SHP77 treated with DMSO at 0.1 percent for 48 hours (cell line): ENCODE results near the gene KAT2A.

Source experiments
- DNase-seq: peaks from one replicate; lab custom pipeline; 2025; lab: John Stamatoyannopoulos, UW

The KAT2A gene

DNA sequence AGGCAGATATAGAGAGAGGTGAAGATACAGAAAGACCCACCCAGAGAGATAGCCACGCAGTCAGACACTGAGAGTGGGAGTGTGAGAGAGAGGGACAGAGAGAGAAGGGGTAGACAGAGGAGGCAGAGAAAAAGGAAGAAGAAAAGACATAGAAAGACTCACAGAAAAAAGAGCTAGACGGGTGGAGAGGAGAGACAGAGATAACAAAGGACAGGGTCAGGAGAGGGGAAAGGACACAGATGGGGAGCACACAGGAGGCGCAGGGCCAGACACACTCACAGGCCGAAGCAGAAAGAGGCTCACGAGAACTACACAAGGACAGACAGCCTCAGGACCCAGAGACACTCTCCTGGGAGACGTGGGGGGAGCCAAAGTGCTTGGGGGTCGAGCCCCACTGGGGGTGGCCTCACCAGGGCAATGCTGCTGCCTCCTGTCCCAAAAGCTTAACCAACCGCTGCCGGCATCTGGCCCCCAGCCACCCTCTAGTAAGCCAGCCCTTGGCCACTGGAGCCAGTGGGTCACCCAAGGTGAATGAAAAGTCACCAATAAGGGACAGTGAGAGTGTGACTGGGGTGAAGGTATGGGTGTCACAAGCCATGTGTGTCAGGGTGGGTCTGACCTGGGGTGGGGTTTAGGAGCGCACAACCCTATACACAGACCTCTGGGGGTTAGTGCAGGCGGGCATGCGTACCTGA lies 26.6 kb downstream of the KAT2A start:
- DNase-seq = no peak

DNA sequence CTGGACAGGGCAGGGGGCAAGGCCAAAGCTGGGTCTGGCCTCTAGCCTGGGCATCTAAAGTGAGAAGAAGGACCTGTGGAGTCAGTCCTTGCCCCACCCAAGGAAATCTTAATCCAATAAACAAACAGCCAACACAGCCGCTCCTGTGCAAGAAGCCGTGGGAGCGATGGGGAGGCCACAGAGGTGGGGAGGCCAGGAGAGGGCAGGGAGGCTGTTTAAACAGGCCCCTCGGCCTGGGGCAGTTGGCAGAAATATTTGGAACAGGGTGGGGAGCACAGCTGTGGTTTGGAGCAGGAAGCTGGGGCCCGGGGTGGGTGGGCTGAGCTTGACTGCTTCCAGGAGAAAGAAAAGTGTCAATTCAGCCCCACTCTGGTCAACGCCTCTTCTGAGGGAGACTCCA lies 28.2 kb downstream of the KAT2A start:
- no peak for DNase-seq

DNA sequence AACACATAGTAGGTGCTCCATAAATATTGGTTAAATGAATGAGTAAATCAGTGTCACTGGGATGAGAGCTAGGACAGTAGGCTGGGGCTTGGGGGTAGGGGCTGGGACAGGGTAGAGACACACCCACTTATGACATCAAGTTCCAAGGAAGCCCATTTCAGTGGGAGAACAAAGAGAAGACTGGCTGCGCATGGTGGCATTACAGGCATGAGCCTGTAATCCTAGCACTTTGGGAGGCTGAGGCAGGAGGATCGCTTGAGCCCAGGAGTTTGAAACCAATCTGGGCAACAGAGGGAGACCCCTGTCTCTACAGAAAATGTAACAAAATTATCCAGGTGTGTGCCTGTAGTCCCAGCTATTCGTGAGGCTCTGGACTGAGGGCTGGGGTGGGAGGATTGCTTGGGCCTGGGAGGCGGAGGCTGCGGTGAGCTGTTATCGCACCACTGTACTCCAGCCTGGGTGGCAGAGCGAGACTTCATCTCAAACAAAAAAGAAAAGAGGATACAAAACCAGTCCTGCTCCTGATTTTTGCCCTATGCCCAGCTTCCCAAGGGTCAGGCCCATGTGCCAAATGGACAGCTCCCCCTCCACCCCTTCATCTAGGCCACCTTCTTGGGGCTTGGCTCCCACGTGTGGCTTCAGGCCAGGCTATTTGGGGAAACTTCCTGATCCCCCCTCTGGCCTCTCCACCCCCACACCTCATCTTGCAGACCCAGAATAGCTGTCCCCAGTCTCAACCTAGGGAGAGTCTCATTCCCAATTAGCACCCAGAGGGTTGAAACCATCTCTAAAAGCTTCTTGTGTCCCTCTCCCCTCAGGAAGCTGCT lies 30.0 kb downstream of the KAT2A start:
- no peak for DNase-seq

DNA sequence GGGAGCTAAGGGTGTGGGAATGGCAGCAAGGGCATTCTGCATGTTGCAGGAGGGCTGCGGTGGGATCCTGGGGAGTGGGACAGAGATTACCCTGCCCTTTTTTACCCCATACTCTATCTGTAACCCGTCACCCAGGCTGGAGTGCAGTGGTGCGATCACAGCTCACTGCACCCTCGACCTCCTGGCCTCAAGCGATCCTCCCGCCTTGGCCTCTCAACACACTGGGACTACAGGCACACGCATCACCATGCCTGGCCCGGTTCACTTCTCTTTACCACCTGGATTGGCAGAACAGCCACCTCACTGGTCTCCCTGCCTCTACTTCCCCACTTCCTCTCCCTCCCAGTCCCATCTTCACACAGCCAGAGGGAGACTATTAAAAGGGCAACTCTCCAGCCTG lies 32.4 kb downstream of the KAT2A start:
- no peak for DNase-seq

DNA sequence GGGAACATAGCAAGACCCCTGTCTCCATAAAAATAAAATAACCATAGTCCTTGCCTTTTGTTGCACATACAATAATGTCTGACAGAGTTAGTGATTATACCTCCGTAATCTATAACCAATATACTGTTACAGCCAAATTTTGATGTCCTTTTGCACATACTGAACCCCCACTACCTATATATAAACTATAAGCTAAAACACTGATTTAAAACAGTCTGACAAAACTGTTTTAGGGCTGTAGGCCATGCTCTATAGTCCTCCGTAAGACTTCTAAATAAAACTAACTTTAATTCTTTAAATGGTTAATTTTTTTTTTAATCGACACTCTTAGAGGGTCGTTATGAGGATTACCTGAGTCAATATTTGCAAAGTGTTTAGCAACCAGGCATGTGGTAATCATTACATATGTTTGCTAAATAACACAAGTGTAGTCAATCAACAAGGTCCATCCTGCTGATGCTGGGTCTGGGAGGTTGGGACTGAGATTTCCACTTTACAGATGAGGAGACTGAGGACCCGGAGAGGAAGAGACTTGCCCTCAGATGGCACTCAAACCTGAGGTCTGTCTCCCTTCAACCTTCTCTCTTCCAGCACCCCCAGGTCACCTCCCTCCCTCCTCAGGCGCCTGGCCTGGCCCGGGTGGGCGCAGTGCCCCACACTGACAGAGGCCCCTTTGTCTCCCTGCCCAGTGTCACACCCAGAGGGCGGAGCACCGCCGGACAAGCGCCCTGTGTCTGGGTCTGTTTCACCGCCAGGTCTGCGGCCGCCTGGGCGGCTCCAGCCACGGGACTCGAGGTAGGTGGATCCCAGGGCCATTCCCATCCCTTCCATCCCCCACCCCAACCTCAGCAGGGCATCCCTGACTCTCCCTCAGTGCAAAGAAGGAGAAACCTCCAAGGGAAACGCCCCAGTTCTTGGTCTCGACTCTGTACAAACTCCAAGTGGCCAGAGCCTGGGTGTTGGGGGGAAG lies 33.1 kb downstream of the KAT2A start:
- DNase-seq = no peak

DNA sequence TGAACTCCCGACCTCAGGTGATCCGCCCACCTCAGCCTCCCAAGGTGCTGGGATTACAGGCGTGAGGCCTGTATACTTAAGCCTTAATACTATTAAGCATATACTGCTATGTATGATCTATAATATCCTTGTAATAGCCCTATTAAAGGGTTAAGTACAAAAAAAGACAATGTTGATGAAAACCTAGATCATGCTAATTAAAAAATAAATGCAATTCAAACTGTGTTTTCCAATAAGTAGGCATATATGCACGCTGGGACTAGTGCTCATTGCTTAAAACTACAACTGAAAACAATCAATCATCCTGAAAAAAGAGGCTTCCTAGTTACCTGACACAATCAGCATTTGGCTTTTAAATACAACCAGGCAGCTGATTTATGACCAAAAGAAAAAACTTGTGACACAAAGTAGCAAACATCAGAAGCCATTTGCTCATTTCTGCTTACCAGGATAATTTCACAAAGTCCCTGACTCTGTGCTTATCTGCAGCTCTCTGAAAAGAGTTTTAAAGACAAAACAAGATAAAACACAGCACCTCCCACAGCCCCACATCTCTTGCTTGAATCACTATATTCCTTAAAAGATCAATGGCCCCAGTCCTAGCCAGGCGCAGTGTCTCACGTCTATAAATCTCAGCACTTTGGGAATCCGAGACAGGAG lies 34.0 kb downstream of the KAT2A start:
- no peak for DNase-seq

DNA sequence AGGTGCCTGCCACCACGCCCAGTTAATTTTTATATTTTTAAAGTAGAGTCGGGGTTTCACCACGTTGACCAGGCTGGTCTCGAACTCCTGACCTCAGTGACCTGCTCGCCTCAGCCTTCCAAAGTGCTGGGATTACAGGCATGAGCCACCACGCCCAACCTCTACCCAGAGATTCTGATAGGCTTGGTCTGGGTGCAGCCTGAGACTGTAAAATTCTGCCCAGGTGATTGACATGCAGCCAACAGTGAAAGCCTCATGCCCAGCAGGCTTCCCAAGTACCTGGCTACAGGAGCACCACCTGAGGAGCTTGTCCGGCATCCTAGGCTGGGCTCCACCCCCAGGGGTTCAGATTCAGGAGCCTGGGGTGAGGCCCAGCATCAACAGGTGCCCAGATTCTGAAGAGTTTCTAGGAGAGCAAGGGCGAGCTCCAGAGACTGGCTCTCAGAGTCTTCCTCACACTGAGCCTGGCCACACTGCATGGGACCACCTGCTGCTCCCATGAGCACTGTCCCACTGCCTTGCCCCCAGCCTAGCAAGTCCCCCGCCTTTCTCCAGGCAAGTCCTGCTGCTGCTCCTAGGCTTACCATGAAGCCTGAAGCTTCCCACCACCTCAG lies 39.5 kb downstream of the KAT2A start:
- DNase-seq = no peak

DNA sequence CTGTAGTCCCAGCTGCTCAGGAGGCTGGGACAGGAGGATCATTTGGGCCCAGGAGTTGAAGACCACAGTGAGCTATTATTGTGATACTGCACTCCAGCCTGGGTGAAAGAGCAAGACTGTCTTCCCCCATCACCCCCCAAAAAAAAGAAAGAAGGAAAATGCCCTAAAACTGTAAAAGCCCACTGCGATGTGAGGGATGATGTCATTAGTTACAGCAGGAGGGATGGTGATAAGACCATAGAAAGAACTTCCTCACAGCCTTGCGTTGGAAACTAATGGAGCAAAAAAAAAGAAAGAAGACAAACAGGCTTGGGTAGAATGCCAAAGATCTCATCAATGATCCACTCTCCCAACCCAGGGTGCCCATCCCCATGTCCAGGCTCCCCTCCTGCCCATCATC lies 41.6 kb downstream of the KAT2A start:
- no peak for DNase-seq

DNA sequence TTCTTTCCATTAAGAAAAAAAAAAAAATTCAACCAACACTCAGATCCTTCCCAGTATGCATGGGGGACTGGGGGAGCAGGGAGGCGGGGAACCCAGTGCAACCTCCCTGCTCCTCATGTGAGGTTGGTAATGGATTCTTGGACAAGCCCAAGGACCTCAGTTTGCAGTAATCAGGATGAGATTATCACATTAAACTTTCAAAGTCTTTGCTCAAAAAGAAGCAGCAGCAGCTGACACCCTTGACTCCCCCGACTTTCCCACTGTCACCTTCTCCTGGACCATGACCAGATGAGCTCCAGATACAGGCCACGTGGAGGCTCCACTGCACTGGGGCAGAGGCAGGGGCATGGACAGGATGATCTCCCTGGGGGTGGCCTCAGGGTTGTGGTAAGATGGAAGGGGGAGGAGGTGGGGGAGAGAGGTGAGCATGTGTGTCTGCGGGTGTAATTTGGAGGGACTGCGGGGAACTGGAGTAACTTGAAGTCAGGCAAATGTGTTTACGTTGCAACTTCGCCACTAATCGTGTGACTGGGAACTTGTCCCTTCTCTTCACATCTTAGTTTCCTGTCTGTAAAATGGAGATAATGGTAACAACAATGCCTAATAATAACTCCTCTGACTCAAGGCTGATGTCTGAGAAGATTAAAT lies 42.6 kb downstream of the KAT2A start:
- DNase-seq = no peak

DNA sequence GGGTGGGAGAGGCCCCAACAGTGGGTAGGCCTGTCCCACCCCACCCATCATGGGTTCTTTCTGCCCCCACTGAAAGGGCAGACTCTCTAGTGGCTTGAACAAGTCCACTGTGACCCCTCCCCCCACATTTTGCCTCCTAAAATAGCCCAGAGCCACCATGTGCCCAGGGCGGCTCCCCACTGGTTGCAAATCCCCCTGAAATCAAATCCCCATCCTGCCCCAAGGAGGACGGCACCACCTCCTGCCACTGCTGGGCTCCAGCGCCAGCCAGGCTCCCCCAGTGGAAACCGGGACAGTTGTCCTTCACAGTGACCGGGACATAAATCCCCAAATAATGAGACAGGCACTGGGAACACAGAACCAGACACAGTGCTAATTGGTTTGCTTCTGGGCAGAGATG lies 43.4 kb downstream of the KAT2A start:
- DNase-seq = no peak

DNA sequence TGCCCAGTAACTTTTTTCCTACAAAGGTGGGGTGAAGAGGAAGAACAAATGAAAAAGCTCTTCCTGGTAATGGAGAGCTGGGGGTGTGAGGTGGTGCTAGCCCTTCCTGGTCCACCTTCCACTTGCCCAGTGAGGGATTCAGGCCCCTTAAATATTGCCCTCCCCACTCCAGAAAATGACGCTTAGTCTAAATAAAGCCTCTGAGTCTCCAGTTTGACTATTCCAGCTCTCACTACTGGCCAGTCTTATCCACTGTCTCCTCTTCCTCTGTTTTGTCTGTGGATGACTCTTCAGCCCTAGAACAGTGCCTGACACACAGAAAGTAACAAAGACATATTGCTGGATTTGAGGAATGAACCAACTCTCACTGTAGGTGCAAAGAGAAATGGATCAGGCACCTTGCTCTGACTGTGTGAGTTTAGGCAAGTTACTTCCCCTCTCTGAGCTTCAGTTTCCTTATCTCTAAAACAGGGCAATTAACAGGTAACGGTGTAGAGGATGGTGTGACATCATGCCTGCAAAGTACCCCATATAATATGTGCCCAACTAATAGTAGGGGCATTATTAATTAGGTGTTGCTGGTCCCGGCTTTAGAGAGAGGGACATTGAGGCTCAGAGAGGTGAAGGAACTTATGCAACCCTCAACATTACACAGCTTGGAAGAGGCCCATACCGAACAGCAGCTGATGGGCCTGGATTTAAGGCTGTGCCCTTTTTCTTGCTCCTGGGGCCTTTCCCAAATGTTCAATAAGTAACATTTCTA lies 44.2 kb downstream of the KAT2A start:
- no peak for DNase-seq

DNA sequence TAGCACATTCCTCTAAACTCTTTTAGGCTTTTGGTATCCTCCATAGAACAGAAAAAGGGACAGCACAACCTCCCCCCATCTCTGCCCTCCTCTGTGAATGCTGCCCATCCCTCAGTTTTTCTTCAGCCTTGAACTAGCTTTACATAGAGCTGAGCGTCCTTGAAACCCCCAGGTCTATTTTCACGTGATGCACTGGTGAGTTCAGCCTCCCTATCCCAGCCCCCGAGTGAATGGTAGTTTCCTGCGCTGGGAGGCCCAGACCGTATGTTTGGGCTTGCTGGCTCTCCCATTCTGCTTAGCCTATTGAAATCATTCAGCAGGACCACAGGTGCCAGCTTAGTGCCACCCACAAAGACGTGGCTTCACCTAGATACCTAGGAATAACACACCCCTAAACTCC lies 45.4 kb downstream of the KAT2A start:
- no peak for DNase-seq

DNA sequence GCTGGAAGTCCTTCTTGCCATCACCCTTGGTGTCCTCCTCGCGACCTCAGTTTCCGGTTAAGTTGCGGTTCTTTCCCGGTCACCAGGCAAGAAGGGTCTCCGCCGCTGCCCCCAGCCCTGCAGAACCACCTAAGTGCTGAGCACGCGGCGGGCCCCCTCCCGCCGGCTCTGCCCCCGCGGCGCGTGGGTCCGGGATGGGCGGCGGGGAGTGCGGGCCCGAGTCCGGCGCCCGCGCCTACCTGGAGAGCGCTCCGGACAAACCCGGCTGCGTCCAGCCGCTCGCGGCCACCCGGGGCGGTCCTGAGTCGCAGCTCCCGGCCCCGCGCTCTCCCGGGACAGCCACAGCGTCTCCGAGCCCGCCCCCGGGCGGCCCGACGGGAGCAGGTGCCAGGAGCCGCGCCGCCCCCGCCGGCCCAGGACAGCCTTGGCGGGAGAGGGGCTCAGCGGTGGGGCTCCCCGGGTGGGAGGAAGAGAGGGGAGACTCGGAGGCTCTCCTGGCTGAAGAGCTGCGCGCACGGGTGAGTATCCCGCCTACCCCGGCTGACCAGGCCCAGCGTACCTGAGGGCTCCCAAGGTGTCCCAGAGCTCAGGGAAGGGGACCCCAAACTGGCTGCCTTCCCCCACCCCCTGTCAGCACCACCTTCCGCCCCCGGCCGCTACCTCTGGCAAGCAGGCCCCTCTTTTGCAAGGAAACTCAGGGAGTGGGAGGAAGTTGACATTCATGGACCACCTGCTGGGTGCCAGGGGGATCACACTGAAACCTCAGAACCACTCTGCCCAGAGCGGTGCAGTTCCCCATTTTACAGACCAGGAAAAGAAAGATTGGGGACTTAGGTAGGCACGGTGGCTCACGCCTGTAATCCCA lies 48.6 kb downstream of the KAT2A start:
- no peak for DNase-seq

DNA sequence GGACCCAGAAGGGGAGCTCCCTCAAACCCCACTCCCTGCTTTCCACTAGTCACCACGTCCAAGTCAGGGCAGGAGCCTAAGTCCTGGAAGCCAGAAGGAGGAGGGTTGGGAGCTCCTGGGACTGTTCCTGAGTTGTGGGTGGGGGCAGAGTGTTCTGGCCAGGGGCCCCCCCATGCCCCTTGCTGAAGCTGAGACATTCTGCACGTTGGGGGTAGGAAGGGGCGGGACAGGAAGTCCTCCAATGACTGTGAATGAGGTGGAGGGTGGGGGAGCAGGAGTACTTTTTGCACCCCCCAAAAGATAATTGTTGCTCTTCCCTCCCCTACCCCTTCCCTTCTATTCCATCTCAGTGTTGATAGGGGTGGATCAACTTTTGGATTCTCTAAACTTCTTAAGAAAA lies 49.4 kb downstream of the KAT2A start:
- no peak for DNase-seq

DNA sequence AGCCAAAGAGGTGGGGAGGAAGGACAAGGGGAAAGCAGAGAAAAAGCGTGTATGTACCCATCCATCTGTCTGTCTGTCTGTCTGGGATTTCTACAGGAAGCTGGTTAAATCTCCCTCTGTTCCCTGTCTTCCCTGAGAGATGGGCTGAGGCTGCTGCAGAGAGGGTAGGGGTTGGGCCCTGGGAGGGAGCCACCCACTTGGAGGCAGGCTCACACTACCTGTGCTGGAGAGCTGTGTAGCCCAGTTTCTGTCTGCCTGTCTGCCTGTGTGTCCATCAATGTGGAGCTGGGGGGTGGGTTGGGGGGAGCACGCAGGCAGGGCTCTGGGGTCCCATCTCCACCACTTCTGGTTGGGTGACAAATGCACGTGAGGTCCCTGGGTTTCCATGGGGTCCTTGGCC lies 52.2 kb downstream of the KAT2A start:
- DNase-seq = no peak

DNA sequence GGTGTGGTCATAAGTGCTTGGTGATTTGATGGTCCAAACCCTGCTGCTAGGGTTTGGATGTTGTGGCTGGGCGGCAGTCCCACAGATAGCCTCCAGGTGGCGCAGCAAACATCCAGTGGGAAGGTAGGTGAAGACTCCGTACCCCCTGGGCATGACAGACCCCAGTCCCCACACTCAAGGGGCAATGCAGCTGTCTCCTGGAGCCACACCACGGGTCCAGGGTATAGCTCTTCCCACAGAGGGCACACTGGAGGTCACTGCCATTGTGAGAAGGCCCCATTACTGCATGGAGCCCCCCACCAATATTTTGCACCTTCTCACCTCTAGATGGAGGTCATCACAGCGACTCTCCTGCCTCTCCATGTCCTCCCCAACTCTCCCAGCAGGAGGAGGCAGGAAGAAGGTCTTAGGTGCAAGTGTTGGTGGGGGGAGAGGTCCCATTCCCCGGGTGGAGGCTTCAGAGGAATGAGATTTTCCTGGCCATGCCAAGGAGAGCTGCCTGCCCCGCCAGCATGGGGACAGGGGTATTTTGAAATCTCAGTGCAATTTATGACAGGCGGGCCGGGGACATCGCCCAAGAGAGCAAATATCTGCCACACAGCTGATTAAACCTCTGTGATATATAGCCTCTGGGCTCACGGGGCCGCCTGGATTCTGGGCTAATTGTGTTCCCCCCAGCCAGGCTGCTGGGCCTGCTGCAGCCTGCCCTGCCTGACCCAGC lies 53.6 kb downstream of the KAT2A start:
- peak; percentile 47 for DNase-seq

DNA sequence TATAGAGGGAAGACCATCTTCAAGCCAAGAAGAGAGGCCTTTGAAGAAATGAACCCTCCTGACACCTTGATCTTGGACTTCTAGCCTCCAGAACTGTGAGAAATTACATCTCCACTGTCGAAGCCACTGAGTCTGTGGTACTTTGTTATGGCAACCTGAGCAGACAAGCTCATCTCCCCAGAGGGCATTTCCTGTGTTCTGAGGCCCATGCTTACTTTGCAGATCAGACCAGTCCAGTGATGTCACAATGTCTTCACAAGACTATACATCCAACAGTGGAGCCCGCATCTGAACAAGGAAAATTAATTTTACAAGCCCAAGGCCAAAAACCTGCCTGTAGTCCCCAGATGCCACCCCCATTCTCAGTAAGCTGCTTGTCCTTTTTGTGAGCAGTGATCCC lies 56.0 kb downstream of the KAT2A start:
- no peak for DNase-seq
